Kidney (tissue), 14 donors: ENCODE results near the gene NFE2L1. TPM values are rescaled to one million over a fixed set of nuclear protein-coding genes. Genes with fewer than 3 reads are reported as not detected.

Source experiments
- DNase-seq, 5 donors: peaks; one replicate each; pipeline ENCODE4 v3.0.0-alpha.2; 2013 to 2020
- FAIRE-seq: peaks from 2 replicates; lab custom pipeline; 2012; peaks lifted over from hg19 to GRCh38; lab: Jason Lieb, UNC
- H3K27ac ChIP-seq, 2 donors: one replicate each; pipeline ENCODE4 v1.7.0; 2013; ENCODE audit warnings: low read depth in 2 of 2, low read length in 2 of 2, inconsistent platforms in 1 of 2
- H3K27me3 ChIP-seq: one replicate; pipeline ENCODE4 v1.7.1; 2013; ENCODE audit warnings: low read length, inconsistent platforms; ENCODE audit not compliant: control insufficient read depth, insufficient read depth
- H3K36me3 ChIP-seq, 3 donors: one replicate each; pipeline versions ENCODE4 v1.7.0 to v1.7.1; 2013; ENCODE audit warnings: low read length in 3 of 3, control low read depth in 1 of 3, inconsistent platforms in 1 of 3; ENCODE audit not compliant: insufficient read depth in 3 of 3, control insufficient read depth in 2 of 3
- H3K4me1 ChIP-seq, 3 donors: one replicate each; pipeline versions ENCODE4 v1.7.0 to v1.7.1; 2013; ENCODE audit warnings: low read length in 3 of 3, inconsistent platforms in 1 of 3, low read depth in 1 of 3; ENCODE audit not compliant: control insufficient read depth in 2 of 3, insufficient read depth in 2 of 3
- H3K4me3 ChIP-seq, 3 donors: one replicate each; pipeline versions ENCODE4 v1.7.0 to v1.8.1; 2013; ENCODE audit warnings: low read length in 3 of 3, control low read depth in 1 of 3, inconsistent platforms in 1 of 3
- H3K9ac ChIP-seq, 3 donors: one replicate each; pipeline versions ENCODE4 v1.7.0 to v1.7.1; 2013; ENCODE audit warnings: low read length in 3 of 3, control low read depth in 1 of 3, inconsistent platforms in 1 of 3
- H3K9me3 ChIP-seq, 3 donors: one replicate each; pipeline versions ENCODE4 v1.7.0 to v1.7.1; 2013; ENCODE audit warnings: low read length in 3 of 3, control low read depth in 1 of 3, inconsistent platforms in 1 of 3; ENCODE audit not compliant: control insufficient read depth in 2 of 3, insufficient read depth in 1 of 3
- CTCF ChIP-seq: IDR thresholded peaks from 3 replicates; pipeline ENCODE4 v1.5.1; 2012; ENCODE audit warnings: mild to moderate bottlenecking, moderate library complexity, borderline replicate concordance; ENCODE audit not compliant: insufficient read depth; ENCODE audit errors: extremely low read depth
- intact Hi-C: fragments of 100-400 bp; cut with DNase I; formaldehyde crosslinking; loops from one replicate; pipeline ENCODE4 v1.11.1; 2022
- polyA plus RNA-seq: library from polyadenylated mRNA; stranded (reverse); fragments of 350-450 nt; fragmentation: Illumina TruSeq; extraction: RNeasy Lipid Tissue Mini Kit (QIAGEN cat#74804); gene quantifications from one replicate; pipeline ENCODE4 v1.2.3, GENCODE V29; 2014; ENCODE audit warnings: low read depth, low replicate concordance; ENCODE audit not compliant: insufficient read depth
- total RNA-seq: library from RNA; stranded (reverse); fragmentation: NEBNext Ultra II Directional; extraction: Animal tissue kit (Norgen Biotek cat#: 25700); gene quantifications from one replicate; pipeline ENCODE4 v1.2.1, GENCODE V29; 2021
- donor health status: control.
- donor health status: control.
- donor health status: control.
- donor health status: control.
- donor health status: control.
- donor health status: DM: yes; HTN: yes; CAD: no.
- donor health status: Normal renal cell carcinoma (clear cell type).

NFE2L1 gene
- total and polyA plus RNA-seq, 2 donors from 2014 or later, result 146 to 254 TPM

- H3K4me1 ChIP-seq, result peaks cover 12 to 46% (median 35%) of the 10 kb centered on the region in 3 donors
- TF ChIP-seq CTCF, result no peak
- no peaks in the 10 kb centered on the region for H3K9me3 ChIP-seq
- H3K9ac ChIP-seq, result no peak overlapping the region
- DNase-seq (no peak), FAIRE-seq (no peak)
- H3K36me3 ChIP-seq, result peaks cover 7 to 55% (median 43%) of the 10 kb centered on the region in 3 donors
- intact Hi-C loops, result no loop called here
- no peak overlapping the region for H3K4me3 ChIP-seq
- no peaks in the 10 kb centered on the region for H3K27me3 ChIP-seq
- H3K27ac ChIP-seq, result no peak overlapping the region
Observed at GRCh38 chr17:48056246-48056745, 8.1 kb downstream of the NFE2L1 start.

- Histone ChIP-seq H3K36me3 (peaks cover 7 to 60% (median 45%) of the 10 kb centered on the region in 3 donors), H3K9me3 (no peaks in the 10 kb centered on the region), H3K9ac (no peak overlapping the region), H3K27me3 (no peaks in the 10 kb centered on the region), H3K4me1 (peaks cover 11 to 40% (median 30%) of the 10 kb centered on the region in 3 donors), H3K27ac (no peak overlapping the region), H3K4me3 (no peak overlapping the region)
- FAIRE-seq (no peak), DNase-seq (no peak)
- no peak for TF ChIP-seq CTCF
- intact Hi-C loops, result no loop called here
Observed at GRCh38 chr17:48056879-48057278, 8.7 kb downstream of the NFE2L1 start.

GRCh38 chr17:48057626-48058025 lies 9.5 kb downstream of the NFE2L1 start:
- DNase-seq (no peak), FAIRE-seq (no peak)
- Histone ChIP-seq H3K27me3 (no peaks in the 10 kb centered on the region), H3K27ac (no peak overlapping the region), H3K9me3 (no peaks in the 10 kb centered on the region), H3K4me1 (peaks cover 4 to 33% (median 22%) of the 10 kb centered on the region in 3 donors), H3K9ac (no peak overlapping the region), H3K36me3 (peaks cover 7 to 62% (median 50%) of the 10 kb centered on the region in 3 donors), H3K4me3 (no peak overlapping the region)
- TF ChIP-seq CTCF, result no peak
- intact Hi-C loops, result no loop called here
